ENCODE data around the gene NQO2.

GRCh38 chr6:2969549-2969948 lies 30.1 kb upstream of the NQO2 start:
- no peak for TF ChIP-seq EZH2 (IDR thresholded peaks at IDR 0.05; ENCODE audit: borderline replicate concordance, insufficient read depth, low read depth, low read length, poor library complexity, severe bottlenecking)
- TF ChIP-seq, protein P1, sequence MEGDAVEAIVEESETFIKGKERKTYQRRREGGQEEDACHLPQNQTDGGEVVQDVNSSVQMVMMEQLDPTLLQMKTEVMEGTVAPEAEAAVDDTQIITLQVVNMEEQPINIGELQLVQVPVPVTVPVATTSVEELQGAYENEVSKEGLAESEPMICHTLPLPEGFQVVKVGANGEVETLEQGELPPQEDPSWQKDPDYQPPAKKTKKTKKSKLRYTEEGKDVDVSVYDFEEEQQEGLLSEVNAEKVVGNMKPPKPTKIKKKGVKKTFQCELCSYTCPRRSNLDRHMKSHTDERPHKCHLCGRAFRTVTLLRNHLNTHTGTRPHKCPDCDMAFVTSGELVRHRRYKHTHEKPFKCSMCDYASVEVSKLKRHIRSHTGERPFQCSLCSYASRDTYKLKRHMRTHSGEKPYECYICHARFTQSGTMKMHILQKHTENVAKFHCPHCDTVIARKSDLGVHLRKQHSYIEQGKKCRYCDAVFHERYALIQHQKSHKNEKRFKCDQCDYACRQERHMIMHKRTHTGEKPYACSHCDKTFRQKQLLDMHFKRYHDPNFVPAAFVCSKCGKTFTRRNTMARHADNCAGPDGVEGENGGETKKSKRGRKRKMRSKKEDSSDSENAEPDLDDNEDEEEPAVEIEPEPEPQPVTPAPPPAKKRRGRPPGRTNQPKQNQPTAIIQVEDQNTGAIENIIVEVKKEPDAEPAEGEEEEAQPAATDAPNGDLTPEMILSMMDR (IDR thresholded peaks at IDR 0.05) = no peak
